ENCODE measurements around the gene FKBP11. TPM values are rescaled to one million over a fixed set of nuclear protein-coding genes. Genes with fewer than 3 reads are reported as not detected.

The FKBP11 gene
- total and polyA plus RNA-seq, 2 of the 8 experiments (the other 6 are each of a cell fraction or from before 2014, with no cell fraction given), result 45.7 to 65.1 TPM

DNA sequence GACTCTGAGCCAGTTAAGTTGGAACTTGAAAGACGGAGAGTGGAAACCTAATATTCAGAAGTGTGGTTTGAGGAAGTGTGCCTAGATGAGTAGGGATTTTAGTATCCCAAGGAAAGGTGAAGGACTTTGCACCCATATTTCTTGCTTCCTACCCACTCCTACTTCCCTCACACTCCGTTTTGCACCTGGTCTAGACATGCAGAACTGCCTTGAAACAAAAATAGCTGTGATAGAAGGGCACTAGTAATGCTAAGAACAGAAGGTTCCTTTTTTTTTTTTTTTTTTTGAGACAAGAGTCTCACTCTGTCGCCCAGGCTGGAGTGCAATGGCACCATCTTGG lies 32.7 kb upstream of the FKBP11 start (continued):
- TF ChIP-seq, protein P1, sequence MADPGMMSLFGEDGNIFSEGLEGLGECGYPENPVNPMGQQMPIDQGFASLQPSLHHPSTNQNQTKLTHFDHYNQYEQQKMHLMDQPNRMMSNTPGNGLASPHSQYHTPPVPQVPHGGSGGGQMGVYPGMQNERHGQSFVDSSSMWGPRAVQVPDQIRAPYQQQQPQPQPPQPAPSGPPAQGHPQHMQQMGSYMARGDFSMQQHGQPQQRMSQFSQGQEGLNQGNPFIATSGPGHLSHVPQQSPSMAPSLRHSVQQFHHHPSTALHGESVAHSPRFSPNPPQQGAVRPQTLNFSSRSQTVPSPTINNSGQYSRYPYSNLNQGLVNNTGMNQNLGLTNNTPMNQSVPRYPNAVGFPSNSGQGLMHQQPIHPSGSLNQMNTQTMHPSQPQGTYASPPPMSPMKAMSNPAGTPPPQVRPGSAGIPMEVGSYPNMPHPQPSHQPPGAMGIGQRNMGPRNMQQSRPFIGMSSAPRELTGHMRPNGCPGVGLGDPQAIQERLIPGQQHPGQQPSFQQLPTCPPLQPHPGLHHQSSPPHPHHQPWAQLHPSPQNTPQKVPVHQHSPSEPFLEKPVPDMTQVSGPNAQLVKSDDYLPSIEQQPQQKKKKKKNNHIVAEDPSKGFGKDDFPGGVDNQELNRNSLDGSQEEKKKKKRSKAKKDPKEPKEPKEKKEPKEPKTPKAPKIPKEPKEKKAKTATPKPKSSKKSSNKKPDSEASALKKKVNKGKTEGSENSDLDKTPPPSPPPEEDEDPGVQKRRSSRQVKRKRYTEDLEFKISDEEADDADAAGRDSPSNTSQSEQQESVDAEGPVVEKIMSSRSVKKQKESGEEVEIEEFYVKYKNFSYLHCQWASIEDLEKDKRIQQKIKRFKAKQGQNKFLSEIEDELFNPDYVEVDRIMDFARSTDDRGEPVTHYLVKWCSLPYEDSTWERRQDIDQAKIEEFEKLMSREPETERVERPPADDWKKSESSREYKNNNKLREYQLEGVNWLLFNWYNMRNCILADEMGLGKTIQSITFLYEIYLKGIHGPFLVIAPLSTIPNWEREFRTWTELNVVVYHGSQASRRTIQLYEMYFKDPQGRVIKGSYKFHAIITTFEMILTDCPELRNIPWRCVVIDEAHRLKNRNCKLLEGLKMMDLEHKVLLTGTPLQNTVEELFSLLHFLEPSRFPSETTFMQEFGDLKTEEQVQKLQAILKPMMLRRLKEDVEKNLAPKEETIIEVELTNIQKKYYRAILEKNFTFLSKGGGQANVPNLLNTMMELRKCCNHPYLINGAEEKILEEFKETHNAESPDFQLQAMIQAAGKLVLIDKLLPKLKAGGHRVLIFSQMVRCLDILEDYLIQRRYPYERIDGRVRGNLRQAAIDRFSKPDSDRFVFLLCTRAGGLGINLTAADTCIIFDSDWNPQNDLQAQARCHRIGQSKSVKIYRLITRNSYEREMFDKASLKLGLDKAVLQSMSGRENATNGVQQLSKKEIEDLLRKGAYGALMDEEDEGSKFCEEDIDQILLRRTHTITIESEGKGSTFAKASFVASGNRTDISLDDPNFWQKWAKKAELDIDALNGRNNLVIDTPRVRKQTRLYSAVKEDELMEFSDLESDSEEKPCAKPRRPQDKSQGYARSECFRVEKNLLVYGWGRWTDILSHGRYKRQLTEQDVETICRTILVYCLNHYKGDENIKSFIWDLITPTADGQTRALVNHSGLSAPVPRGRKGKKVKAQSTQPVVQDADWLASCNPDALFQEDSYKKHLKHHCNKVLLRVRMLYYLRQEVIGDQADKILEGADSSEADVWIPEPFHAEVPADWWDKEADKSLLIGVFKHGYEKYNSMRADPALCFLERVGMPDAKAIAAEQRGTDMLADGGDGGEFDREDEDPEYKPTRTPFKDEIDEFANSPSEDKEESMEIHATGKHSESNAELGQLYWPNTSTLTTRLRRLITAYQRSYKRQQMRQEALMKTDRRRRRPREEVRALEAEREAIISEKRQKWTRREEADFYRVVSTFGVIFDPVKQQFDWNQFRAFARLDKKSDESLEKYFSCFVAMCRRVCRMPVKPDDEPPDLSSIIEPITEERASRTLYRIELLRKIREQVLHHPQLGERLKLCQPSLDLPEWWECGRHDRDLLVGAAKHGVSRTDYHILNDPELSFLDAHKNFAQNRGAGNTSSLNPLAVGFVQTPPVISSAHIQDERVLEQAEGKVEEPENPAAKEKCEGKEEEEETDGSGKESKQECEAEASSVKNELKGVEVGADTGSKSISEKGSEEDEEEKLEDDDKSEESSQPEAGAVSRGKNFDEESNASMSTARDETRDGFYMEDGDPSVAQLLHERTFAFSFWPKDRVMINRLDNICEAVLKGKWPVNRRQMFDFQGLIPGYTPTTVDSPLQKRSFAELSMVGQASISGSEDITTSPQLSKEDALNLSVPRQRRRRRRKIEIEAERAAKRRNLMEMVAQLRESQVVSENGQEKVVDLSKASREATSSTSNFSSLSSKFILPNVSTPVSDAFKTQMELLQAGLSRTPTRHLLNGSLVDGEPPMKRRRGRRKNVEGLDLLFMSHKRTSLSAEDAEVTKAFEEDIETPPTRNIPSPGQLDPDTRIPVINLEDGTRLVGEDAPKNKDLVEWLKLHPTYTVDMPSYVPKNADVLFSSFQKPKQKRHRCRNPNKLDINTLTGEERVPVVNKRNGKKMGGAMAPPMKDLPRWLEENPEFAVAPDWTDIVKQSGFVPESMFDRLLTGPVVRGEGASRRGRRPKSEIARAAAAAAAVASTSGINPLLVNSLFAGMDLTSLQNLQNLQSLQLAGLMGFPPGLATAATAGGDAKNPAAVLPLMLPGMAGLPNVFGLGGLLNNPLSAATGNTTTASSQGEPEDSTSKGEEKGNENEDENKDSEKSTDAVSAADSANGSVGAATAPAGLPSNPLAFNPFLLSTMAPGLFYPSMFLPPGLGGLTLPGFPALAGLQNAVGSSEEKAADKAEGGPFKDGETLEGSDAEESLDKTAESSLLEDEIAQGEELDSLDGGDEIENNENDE (IDR thresholded peaks at IDR 0.05; ENCODE audit: insufficient replicate concordance, low read length), result no peak
- TF ChIP-seq TAF7 (optimal IDR thresholded peaks at IDR 0.05; ENCODE audit: borderline replicate concordance, low read depth, low read length) (no peak), SIRT6 (IDR thresholded peaks at IDR 0.05; ENCODE audit: low read length) (no peak), EP300 (IDR thresholded peaks at IDR 0.05; ENCODE audit: borderline replicate concordance in 1 of 2, low read depth in 2 of 2, low read length in 2 of 2) (no peak), CBX8 (IDR thresholded peaks at IDR 0.05; ENCODE audit: borderline replicate concordance, low read depth, low read length) (no peak), EZH2 (IDR thresholded peaks at IDR 0.05; ENCODE audit: low read depth, low read length, severe bottlenecking) (no peak), KDM1A (IDR thresholded peaks at IDR 0.05; ENCODE audit: borderline replicate concordance, low read length) (no peak), HDAC2 (IDR thresholded peaks at IDR 0.05; ENCODE audit: borderline replicate concordance in 1 of 2, low read depth in 2 of 2, low read length in 2 of 2) (no peak), JUND (IDR thresholded peaks at IDR 0.05; ENCODE audit: low read length) (no peak)
- TF ChIP-seq, protein P2, sequence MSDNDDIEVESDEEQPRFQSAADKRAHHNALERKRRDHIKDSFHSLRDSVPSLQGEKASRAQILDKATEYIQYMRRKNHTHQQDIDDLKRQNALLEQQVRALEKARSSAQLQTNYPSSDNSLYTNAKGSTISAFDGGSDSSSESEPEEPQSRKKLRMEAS (IDR thresholded peaks at IDR 0.05), result no peak

Data from H1 (cell line).